Trophoblast cell (in vitro differentiated cells and primary cell): ENCODE measurements around the gene TOMM40L.

Experiments used
- DNase-seq, 2 donors: peaks; one replicate each; pipeline ENCODE4 v3.0.0-alpha.2; 2016
- H2AFZ ChIP-seq: 2 replicates; pipeline ENCODE4 v1.6.1; 2013; ENCODE audit warnings: low read length, moderate library complexity, mild to moderate bottlenecking; ENCODE audit not compliant: insufficient read depth, poor library complexity
- H2AK5ac ChIP-seq: 2 replicates; pipeline ENCODE4 v1.6.1; 2013; ENCODE audit warnings: mild to moderate bottlenecking, low read length
- H2BK120ac ChIP-seq: 2 replicates; pipeline ENCODE4 v1.6.1; 2013; ENCODE audit warnings: low read length, mild to moderate bottlenecking, moderate library complexity; ENCODE audit not compliant: insufficient read depth, poor library complexity
- H2BK12ac ChIP-seq: 2 replicates; pipeline ENCODE4 v1.6.1; 2013; ENCODE audit warnings: mild to moderate bottlenecking, low read length, moderate library complexity
- H2BK5ac ChIP-seq: 2 replicates; pipeline ENCODE4 v1.6.1; 2013; ENCODE audit warnings: low read length, low read depth, moderate library complexity, mild to moderate bottlenecking; ENCODE audit not compliant: poor library complexity
- H3K14ac ChIP-seq: 2 replicates; pipeline ENCODE4 v1.6.1; 2013; ENCODE audit warnings: mild to moderate bottlenecking, low read length
- H3K18ac ChIP-seq: 2 replicates; pipeline ENCODE4 v1.6.1; 2013; ENCODE audit warnings: mild to moderate bottlenecking, low read length
- H3K23ac ChIP-seq: 2 replicates; pipeline ENCODE4 v1.6.1; 2013; ENCODE audit warnings: low read length
- H3K27ac ChIP-seq: 2 replicates; pipeline ENCODE4 v1.5.1; 2013; ENCODE audit warnings: low read depth, mild to moderate bottlenecking, inconsistent platforms, low read length, moderate library complexity
- H3K27me3 ChIP-seq: 2 replicates; pipeline ENCODE4 v1.6.1; 2013; ENCODE audit warnings: inconsistent platforms, mild to moderate bottlenecking, low read length, moderate library complexity; ENCODE audit not compliant: insufficient read depth
- H3K36me3 ChIP-seq, 2 experiments: 1 replicate in 1 of 2; 2 replicates in 1 of 2; pipeline ENCODE4 v1.6.1; 2013; ENCODE audit warnings: low read length in 2 of 2, mild to moderate bottlenecking in 2 of 2, moderate library complexity in 1 of 2; ENCODE audit not compliant: insufficient read depth in 2 of 2, control insufficient read depth in 1 of 2
- H3K4ac ChIP-seq: 2 replicates; pipeline ENCODE4 v1.6.1; 2013; ENCODE audit warnings: low read depth, mild to moderate bottlenecking, low read length, moderate library complexity
- H3K4me1 ChIP-seq, 2 experiments: 1 replicate in 1 of 2; 2 replicates in 1 of 2; pipeline ENCODE4 v1.6.1; 2013; ENCODE audit warnings: low read length in 2 of 2, mild to moderate bottlenecking in 2 of 2, moderate library complexity in 1 of 2; ENCODE audit not compliant: insufficient read depth in 2 of 2, control insufficient read depth in 1 of 2
- H3K4me2 ChIP-seq: 2 replicates; pipeline ENCODE4 v1.6.1; 2013; ENCODE audit warnings: inconsistent platforms, mild to moderate bottlenecking, low read length, moderate library complexity
- H3K4me3 ChIP-seq: 2 replicates; pipeline ENCODE4 v1.5.1; 2013; ENCODE audit warnings: mild to moderate bottlenecking, low read depth, low read length, inconsistent platforms
- H3K79me1 ChIP-seq: one replicate; pipeline ENCODE4 v1.6.1; 2013; ENCODE audit warnings: low read length
- H3K79me2 ChIP-seq: 2 replicates; pipeline ENCODE4 v1.6.1; 2013; ENCODE audit warnings: low read length, mild to moderate bottlenecking; ENCODE audit not compliant: control insufficient read depth, insufficient read depth, poor library complexity
- H3K9ac ChIP-seq: 2 replicates; pipeline ENCODE4 v1.6.1; 2013; ENCODE audit warnings: mild to moderate bottlenecking, low read length
- H3K9me3 ChIP-seq: 2 replicates; pipeline ENCODE4 v1.6.1; 2013; ENCODE audit warnings: low read depth, mild to moderate bottlenecking, control low read depth, inconsistent platforms, low read length; ENCODE audit not compliant: insufficient read depth
- H4K12ac ChIP-seq: 2 replicates; pipeline ENCODE4 v1.6.1; 2013; ENCODE audit warnings: low read depth, mild to moderate bottlenecking, low read length, moderate library complexity
- H4K8ac ChIP-seq: 2 replicates; pipeline ENCODE4 v1.6.1; 2013; ENCODE audit warnings: low read depth, mild to moderate bottlenecking, low read length, moderate library complexity
- H4K91ac ChIP-seq: one replicate; pipeline ENCODE4 v1.6.1; 2013; ENCODE audit warnings: low read depth, mild to moderate bottlenecking, low read length, moderate library complexity
- WGBS: extraction: QIAGEN DNeasy Blood & Tissue Kit; methylation state at CpG from one replicate; pipeline ENCODE4 v1.1.7; 2013; ENCODE audit warnings: missing lambda C conversion rate; ENCODE audit not compliant: insufficient read length, insufficient coverage; ENCODE audit errors: extremely low coverage; 5-methylcytosine and 5-hydroxymethylcytosine counted together

Gene TOMM40L

DNA sequence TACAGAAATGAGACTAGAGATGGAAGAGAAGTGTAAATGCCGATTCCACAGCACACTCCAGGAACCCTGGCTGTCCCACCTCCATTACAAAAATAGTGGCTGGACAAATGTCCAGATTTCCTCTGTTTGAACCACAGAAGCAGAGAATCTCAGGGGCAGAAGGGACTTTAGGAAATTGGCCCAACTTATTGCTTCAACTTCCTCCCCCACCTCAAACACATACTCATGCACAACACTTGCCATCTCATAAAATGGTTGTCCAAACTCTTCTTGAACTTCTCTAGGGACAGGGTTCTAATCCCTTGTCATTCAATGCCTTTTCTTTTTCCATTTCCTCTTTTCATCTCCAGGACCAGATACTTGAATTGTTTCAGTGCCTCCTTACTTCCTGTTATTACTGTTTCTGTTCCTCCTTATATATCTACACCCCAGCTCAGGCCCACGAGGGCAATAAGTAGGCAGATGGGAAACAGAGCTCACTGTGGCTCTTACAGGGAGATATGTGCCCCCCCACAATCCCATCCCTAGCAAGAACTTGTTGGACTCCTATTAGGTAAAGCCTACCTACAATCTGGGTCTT, 40.0 kb upstream of the TOMM40L start:
- H2AK5ac ChIP-seq = no peak overlapping the region
- no peaks in the 10 kb centered on the region for H3K4me1 ChIP-seq
- H4K12ac ChIP-seq = no peak overlapping the region
- no peak overlapping the region for H2BK12ac ChIP-seq
- no peak overlapping the region for H3K4ac ChIP-seq
- no peaks in the 10 kb centered on the region for H3K36me3 ChIP-seq
- no peaks in the 10 kb centered on the region for H3K27me3 ChIP-seq
- H3K4me3 ChIP-seq = no peak overlapping the region
- no peak overlapping the region for H3K23ac ChIP-seq
- no peak overlapping the region for H3K4me2 ChIP-seq
- H4K91ac ChIP-seq = no peak overlapping the region
- no peak overlapping the region for H3K14ac ChIP-seq
- DNase-seq = peak in 1 of 2 donors; percentile 20
- no peaks in the 10 kb centered on the region for H3K79me2 ChIP-seq
- no CpG with 5 or more reads among the region's 2 CpGs for WGBS
- H2BK120ac ChIP-seq = no peak overlapping the region
- no peak overlapping the region for H3K18ac ChIP-seq
- no peak overlapping the region for H3K9ac ChIP-seq
- no peaks in the 10 kb centered on the region for H3K79me1 ChIP-seq
- no peaks in the 10 kb centered on the region for H3K9me3 ChIP-seq
- no peak overlapping the region for H3K27ac ChIP-seq
- H2BK5ac ChIP-seq = no peak overlapping the region
- H4K8ac ChIP-seq = no peak overlapping the region
- H2AFZ ChIP-seq = no peak overlapping the region

DNA sequence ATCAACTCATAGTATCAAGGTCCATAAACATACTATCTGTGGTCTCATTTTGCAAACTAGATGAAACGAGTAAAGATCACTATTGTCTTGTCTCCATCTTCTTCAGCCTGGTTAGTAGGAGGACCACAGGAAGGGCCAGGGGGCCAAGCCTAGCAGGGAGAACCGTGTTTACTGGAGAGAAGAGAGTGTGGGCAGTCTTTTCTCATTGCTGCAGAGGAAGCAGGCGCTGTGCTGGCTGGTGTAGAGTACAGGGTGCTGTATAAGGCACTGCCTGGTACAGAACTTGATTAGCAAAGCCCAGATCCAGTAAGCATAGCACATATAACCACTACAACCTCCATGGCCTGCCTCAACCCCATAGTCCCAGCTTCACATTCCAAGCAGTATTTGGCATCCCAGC, 38.5 kb upstream of the TOMM40L start:
- Histone ChIP-seq H3K14ac (no peak overlapping the region), H3K36me3 (no peaks in the 10 kb centered on the region), H3K4me3 (no peak overlapping the region), H4K91ac (no peak overlapping the region), H2BK12ac (no peak overlapping the region), H3K18ac (no peak overlapping the region), H2BK5ac (no peak overlapping the region), H2BK120ac (no peak overlapping the region), H3K27me3 (no peaks in the 10 kb centered on the region), H3K79me2 (no peaks in the 10 kb centered on the region), H2AK5ac (no peak overlapping the region), H3K4me1 (no peaks in the 10 kb centered on the region), H3K23ac (no peak overlapping the region), H3K9ac (no peak overlapping the region), H3K4ac (no peak overlapping the region), H3K79me1 (no peaks in the 10 kb centered on the region), H2AFZ (no peak overlapping the region), H3K27ac (no peak overlapping the region), H3K4me2 (no peak overlapping the region), H4K12ac (no peak overlapping the region), H3K9me3 (no peaks in the 10 kb centered on the region), H4K8ac (no peak overlapping the region)
- no peak for DNase-seq
- no CpG with 5 or more reads among the region's 3 CpGs for WGBS

DNA sequence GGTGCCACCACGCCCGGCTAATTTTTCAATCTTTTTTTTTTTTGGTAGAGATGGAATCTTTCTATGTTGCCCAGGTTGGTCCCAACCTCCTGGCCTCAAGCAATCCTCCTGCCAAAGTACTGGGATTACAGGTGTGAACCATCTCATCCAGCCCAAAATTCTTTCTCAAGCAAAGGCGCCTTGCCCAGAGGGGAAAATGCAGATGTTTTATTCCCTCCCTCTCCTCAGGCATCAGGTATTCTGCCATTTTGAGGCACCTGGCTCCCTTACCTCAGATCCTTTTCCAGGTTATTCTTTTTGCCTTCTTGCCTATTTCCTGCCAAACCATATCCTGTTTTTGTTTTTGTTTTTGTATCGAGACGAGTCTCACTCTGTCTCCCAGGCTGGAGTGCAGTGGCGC, 37.5 kb upstream of the TOMM40L start:
- H3K4me2 ChIP-seq = no peak overlapping the region
- H3K79me2 ChIP-seq = no peaks in the 10 kb centered on the region
- H4K8ac ChIP-seq = no peak overlapping the region
- H4K12ac ChIP-seq = no peak overlapping the region
- no peaks in the 10 kb centered on the region for H3K9me3 ChIP-seq
- H3K27ac ChIP-seq = no peak overlapping the region
- H2AK5ac ChIP-seq = no peak overlapping the region
- no peaks in the 10 kb centered on the region for H3K27me3 ChIP-seq
- no peaks in the 10 kb centered on the region for H3K4me1 ChIP-seq
- H3K36me3 ChIP-seq = no peaks in the 10 kb centered on the region
- no peak overlapping the region for H3K23ac ChIP-seq
- no CpG with 5 or more reads among the region's 6 CpGs for WGBS
- H3K4ac ChIP-seq = no peak overlapping the region
- H3K18ac ChIP-seq = no peak overlapping the region
- H2BK120ac ChIP-seq = no peak overlapping the region
- H2AFZ ChIP-seq = no peak overlapping the region
- H3K79me1 ChIP-seq = no peaks in the 10 kb centered on the region
- no peak overlapping the region for H3K9ac ChIP-seq
- no peak overlapping the region for H2BK12ac ChIP-seq
- no peak overlapping the region for H3K14ac ChIP-seq
- H3K4me3 ChIP-seq = no peak overlapping the region
- no peak overlapping the region for H4K91ac ChIP-seq
- H2BK5ac ChIP-seq = no peak overlapping the region
- peak; percentile 53 to 70 for DNase-seq

DNA sequence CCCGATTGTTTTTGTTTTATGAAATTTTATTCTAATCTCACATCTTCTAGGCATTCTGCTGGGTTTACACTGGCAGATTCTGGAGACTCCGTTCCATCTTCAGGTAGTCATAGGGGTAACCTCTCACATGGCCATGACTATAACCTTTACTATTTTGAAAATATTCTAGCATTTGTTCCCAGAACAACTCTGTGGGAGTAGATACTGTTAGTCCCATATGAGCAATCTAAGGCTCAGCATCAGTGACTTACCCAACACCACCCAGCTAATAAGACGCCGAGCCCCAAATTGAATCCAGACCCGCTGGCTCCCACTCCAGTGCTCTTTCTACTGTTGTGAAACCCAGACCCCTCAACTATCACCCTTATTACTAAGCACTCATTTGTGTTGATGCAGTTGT, 36.8 kb upstream of the TOMM40L start:
- H4K8ac ChIP-seq = no peak overlapping the region
- H3K79me1 ChIP-seq = no peaks in the 10 kb centered on the region
- no peaks in the 10 kb centered on the region for H3K4me1 ChIP-seq
- no peaks in the 10 kb centered on the region for H3K27me3 ChIP-seq
- no peak overlapping the region for H3K18ac ChIP-seq
- H4K91ac ChIP-seq = no peak overlapping the region
- H3K4me2 ChIP-seq = no peak overlapping the region
- no peaks in the 10 kb centered on the region for H3K79me2 ChIP-seq
- H3K9ac ChIP-seq = no peak overlapping the region
- H3K27ac ChIP-seq = no peak overlapping the region
- no peaks in the 10 kb centered on the region for H3K9me3 ChIP-seq
- H3K23ac ChIP-seq = no peak overlapping the region
- no peak overlapping the region for H3K4me3 ChIP-seq
- no CpG with 5 or more reads among the region's 5 CpGs for WGBS
- no peak overlapping the region for H2AFZ ChIP-seq
- peak; percentile 69 to 93 for DNase-seq
- no peak overlapping the region for H2AK5ac ChIP-seq
- H2BK12ac ChIP-seq = no peak overlapping the region
- no peak overlapping the region for H3K4ac ChIP-seq
- no peak overlapping the region for H3K14ac ChIP-seq
- H2BK120ac ChIP-seq = no peak overlapping the region
- H3K36me3 ChIP-seq = no peaks in the 10 kb centered on the region
- H2BK5ac ChIP-seq = no peak overlapping the region
- H4K12ac ChIP-seq = no peak overlapping the region
